Measurements from ENCODE around the gene OCA2.

OCA2 gene

DNA sequence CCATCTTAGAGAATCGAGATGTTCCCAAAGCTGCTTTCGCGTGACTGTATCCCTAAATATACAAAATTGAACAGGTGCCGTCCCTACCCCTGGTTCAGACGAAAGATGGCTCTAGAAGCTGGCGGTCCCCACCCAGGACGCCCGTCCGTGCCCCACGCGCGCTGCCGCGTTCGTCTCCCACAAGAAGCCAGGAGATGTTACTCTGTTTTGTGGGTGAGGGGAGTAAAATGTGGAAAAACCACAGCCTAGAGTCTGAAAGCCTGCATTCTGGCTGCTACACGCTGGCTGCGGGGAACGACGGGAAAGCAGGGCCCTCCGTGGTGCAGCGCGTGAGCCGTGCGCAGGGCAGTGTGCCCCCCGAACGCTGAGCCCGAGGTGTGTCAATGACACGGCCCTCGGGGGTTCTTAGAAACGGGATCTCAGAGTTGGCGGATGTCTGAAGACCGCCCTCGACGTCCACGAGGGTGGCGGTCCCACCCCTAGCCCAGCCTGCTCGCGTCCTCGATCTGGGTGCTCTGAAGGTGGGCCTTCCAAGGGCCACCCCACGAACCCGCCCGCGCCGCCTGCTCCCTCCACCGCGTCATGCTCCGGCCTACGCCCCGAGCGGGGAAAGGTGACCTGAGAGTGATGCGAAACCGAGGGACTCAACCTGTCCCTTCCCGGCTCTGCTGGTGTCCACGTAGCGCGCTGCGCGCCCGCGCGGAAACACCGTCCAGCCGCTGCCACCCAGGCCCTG is 95.6 kb downstream of the OCA2 start:
- no peak for DNase-seq (ENCODE audit: low read depth, low spot score)
- Histone ChIP-seq H3K27me3 (ENCODE audit: insufficient read depth, insufficient read length) (no peaks in the 10 kb centered on the region), H3K9me3 (ENCODE audit: insufficient read depth, low read length) (peaks cover 2% of the 10 kb centered on the region; the same call in 1 of the 2 replicates), H3K36me3 (ENCODE audit: insufficient read depth, insufficient read length, low read length) (peaks cover 5% of the 10 kb centered on the region), H3K9ac (ENCODE audit: insufficient read length, low read depth) (no peak overlapping the region), H3K4me1 (ENCODE audit: insufficient read depth, insufficient read length) (no peaks in the 10 kb centered on the region), H3K4me3 (ENCODE audit: insufficient read length, low read depth) (no peak overlapping the region)
- TF ChIP-seq SUZ12 (IDR thresholded peaks at IDR 0.05; ENCODE audit: extremely low read depth, insufficient read depth, insufficient read length) (no peak), ZNF274 (IDR thresholded peaks at IDR 0.05; ENCODE audit: low read depth, low read length) (no peak), YY1 (IDR thresholded peaks at IDR 0.05; ENCODE audit: insufficient read depth, insufficient read length) (no peak)

DNA sequence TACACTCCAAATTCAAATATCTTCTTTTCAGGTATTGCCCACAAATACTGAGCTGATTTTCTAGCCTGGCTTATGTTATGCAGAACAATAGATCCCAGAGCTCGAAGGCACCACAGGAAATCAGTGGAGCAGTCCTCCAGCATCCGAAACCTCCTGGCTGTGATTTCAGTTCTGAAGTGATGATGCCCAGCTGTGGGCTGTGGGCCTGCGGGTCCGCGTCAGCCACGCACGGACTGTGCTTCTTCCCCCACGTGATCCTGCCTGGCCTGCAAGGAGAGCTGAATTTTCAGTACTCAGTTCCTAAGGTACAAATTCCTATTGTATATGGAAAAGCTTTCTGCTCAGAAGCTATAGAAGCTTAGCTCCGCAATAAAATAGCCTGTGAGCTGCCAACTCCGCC is 96.2 kb downstream of the OCA2 start:
- H3K9me3 ChIP-seq (ENCODE audit: insufficient read depth, low read length) = no peaks in the 10 kb centered on the region; the same call in 1 of the 2 replicates
- no peak overlapping the region for H3K9ac ChIP-seq (ENCODE audit: insufficient read length, low read depth)
- H3K36me3 ChIP-seq (ENCODE audit: insufficient read depth, insufficient read length, low read length) = peaks cover 5% of the 10 kb centered on the region
- DNase-seq (ENCODE audit: low read depth, low spot score) = no peak
- H3K4me3 ChIP-seq (ENCODE audit: insufficient read length, low read depth) = no peak overlapping the region
- TF ChIP-seq YY1 (IDR thresholded peaks at IDR 0.05; ENCODE audit: insufficient read depth, insufficient read length) (no peak), ZNF274 (IDR thresholded peaks at IDR 0.05; ENCODE audit: low read depth, low read length) (no peak), SUZ12 (IDR thresholded peaks at IDR 0.05; ENCODE audit: extremely low read depth, insufficient read depth, insufficient read length) (no peak)
- no peaks in the 10 kb centered on the region for H3K4me1 ChIP-seq (ENCODE audit: insufficient read depth, insufficient read length)
- H3K27me3 ChIP-seq (ENCODE audit: insufficient read depth, insufficient read length) = no peaks in the 10 kb centered on the region

DNA sequence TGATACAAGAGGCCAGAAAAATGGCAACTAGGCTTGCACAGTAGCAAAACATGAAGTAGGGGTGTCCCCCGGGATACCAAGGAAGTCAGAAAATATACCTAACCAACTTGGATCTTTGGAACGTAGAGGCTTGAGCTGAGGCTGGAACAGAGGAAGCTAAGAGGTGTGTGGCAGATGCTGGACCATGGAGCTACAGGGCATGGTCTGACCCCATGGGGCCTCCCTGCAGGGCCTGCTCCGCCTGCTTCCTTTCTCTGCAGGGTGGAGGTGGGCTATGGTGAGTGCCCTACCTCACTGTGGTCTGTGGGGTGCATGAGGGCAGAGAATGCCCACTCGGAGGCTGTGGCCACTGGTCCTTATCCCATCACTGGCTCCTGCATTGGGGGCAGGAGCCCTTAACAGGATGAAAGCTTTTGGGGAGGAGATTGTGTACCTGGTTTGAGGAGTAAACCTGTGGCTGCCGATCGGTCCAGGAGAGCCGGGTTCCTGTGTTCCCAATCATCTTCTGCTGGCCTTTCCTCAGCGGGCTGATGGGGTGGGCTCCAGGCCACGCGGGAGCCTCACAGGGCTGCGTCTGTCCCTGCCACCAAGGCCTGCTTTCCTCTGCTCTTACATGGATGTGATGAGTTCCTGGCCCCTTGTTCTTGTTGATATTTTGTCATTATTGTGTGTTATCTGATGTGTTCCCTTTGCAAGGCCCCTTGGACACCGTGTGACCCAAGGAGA is 96.8 kb downstream of the OCA2 start:
- no peak for DNase-seq (ENCODE audit: low read depth, low spot score)
- Histone ChIP-seq H3K27me3 (ENCODE audit: insufficient read depth, insufficient read length) (no peaks in the 10 kb centered on the region), H3K9me3 (ENCODE audit: insufficient read depth, low read length) (no peaks in the 10 kb centered on the region), H3K36me3 (ENCODE audit: insufficient read depth, insufficient read length, low read length) (peaks cover 5% of the 10 kb centered on the region), H3K9ac (ENCODE audit: insufficient read length, low read depth) (no peak overlapping the region), H3K4me1 (ENCODE audit: insufficient read depth, insufficient read length) (no peaks in the 10 kb centered on the region), H3K4me3 (ENCODE audit: insufficient read length, low read depth) (no peak overlapping the region)
- no peak for TF ChIP-seq SUZ12 (IDR thresholded peaks at IDR 0.05; ENCODE audit: extremely low read depth, insufficient read depth, insufficient read length)
- no peak for TF ChIP-seq ZNF274 (IDR thresholded peaks at IDR 0.05; ENCODE audit: low read depth, low read length)
- TF ChIP-seq YY1 (IDR thresholded peaks at IDR 0.05; ENCODE audit: insufficient read depth, insufficient read length) = no peak

DNA sequence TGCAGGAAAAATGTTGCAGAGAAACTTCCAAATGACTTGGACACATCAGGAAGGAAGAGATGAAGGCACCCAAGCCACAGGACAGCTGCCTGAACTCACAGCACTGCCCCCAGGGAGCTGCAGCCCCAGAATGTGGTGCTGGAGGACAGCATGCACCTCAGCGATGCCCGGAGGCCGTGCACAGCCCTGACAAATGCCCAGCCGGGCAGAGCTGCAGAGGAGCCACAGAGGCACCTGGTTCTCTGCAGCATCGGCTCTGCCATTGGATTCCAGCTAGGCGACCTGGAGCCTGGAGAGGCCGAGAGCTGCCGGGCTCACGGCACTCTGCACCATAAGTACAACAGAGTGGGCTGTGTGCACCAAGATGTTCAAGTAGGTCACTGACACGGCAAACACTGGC is 97.5 kb downstream of the OCA2 start:
- no peak for DNase-seq (ENCODE audit: low read depth, low spot score)
- H3K36me3 ChIP-seq (ENCODE audit: insufficient read depth, insufficient read length, low read length) = peaks cover 5% of the 10 kb centered on the region
- no peaks in the 10 kb centered on the region for H3K9me3 ChIP-seq (ENCODE audit: insufficient read depth, low read length)
- H3K4me3 ChIP-seq (ENCODE audit: insufficient read length, low read depth) = no peak overlapping the region
- no peak overlapping the region for H3K9ac ChIP-seq (ENCODE audit: insufficient read length, low read depth)
- no peaks in the 10 kb centered on the region for H3K27me3 ChIP-seq (ENCODE audit: insufficient read depth, insufficient read length)
- no peak for TF ChIP-seq YY1 (IDR thresholded peaks at IDR 0.05; ENCODE audit: insufficient read depth, insufficient read length)
- no peak for TF ChIP-seq ZNF274 (IDR thresholded peaks at IDR 0.05; ENCODE audit: low read depth, low read length)
- TF ChIP-seq SUZ12 (IDR thresholded peaks at IDR 0.05; ENCODE audit: extremely low read depth, insufficient read depth, insufficient read length) = no peak
- no peaks in the 10 kb centered on the region for H3K4me1 ChIP-seq (ENCODE audit: insufficient read depth, insufficient read length)

DNA sequence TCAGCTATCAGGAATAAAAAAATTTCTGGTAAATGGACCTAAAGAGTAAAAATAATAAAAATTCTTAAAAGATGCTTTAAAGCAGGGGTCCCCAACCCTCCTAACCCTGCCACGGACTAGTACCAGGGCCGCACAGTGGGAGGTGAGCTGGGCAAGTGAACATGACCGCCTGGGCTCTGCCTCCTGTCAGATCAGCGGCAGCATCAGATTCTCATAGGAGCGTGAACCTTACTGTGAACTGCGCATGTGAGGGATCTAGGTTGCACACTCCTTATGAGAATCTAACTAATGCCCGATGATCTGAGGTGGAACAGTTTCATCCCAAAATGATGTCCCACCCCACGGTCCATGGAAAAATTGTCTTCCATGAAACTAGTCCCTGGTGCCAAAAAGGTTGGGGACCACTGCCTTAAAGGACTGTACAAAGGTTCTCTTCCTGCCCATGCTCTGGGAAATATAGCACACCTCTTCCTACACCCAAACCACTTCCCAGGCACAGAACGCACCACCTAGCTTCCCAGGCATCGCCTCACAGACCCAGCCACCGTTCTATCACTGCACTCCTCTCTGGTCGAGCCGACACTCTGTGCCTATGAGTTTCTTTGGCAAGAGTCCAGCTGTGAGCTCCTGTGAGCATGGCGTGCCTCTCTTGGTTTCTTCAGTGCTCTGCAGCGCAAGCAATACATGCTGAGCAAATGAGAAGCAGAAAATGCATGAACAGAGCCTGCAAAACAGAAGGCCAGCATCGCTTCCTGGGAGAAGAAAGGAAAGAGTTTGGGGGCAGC is 104.9 kb downstream of the OCA2 start:
- Histone ChIP-seq H3K27me3 (ENCODE audit: insufficient read depth, insufficient read length) (no peaks in the 10 kb centered on the region), H3K4me1 (ENCODE audit: insufficient read depth, insufficient read length) (no peaks in the 10 kb centered on the region), H3K9ac (ENCODE audit: insufficient read length, low read depth) (no peak overlapping the region), H3K36me3 (ENCODE audit: insufficient read depth, insufficient read length, low read length) (no peaks in the 10 kb centered on the region), H3K4me3 (ENCODE audit: insufficient read length, low read depth) (no peak overlapping the region), H3K9me3 (ENCODE audit: insufficient read depth, low read length) (no peaks in the 10 kb centered on the region)
- DNase-seq (ENCODE audit: low read depth, low spot score) = no peak
- TF ChIP-seq SUZ12 (IDR thresholded peaks at IDR 0.05; ENCODE audit: extremely low read depth, insufficient read depth, insufficient read length) = no peak
- TF ChIP-seq YY1 (IDR thresholded peaks at IDR 0.05; ENCODE audit: insufficient read depth, insufficient read length) = no peak
- TF ChIP-seq ZNF274 (IDR thresholded peaks at IDR 0.05; ENCODE audit: low read depth, low read length) = no peak

DNA sequence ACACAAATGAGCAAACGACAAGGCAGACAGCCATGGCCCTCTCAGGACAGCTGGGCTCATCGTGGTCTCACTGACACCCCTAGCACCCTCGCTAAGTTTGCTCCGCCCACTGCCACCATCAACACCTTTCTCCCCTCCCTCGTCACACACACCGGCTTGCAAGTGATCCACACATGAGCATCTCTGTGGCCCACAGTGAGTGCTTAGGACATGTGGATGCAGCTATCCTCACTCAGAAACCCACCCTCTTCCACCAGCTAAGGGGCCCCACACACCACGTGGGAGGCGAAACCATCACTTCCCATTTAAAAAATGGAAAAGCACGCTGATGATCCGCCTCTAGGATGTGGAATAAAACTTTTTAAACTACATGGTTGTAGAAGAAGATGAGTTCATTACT is 105.6 kb downstream of the OCA2 start:
- DNase-seq (ENCODE audit: low read depth, low spot score) = no peak
- Histone ChIP-seq H3K4me1 (ENCODE audit: insufficient read depth, insufficient read length) (no peaks in the 10 kb centered on the region), H3K9me3 (ENCODE audit: insufficient read depth, low read length) (no peaks in the 10 kb centered on the region), H3K4me3 (ENCODE audit: insufficient read length, low read depth) (no peak overlapping the region), H3K27me3 (ENCODE audit: insufficient read depth, insufficient read length) (no peaks in the 10 kb centered on the region), H3K36me3 (ENCODE audit: insufficient read depth, insufficient read length, low read length) (no peaks in the 10 kb centered on the region), H3K9ac (ENCODE audit: insufficient read length, low read depth) (no peak overlapping the region)
- TF ChIP-seq SUZ12 (IDR thresholded peaks at IDR 0.05; ENCODE audit: extremely low read depth, insufficient read depth, insufficient read length) (no peak), ZNF274 (IDR thresholded peaks at IDR 0.05; ENCODE audit: low read depth, low read length) (no peak), YY1 (IDR thresholded peaks at IDR 0.05; ENCODE audit: insufficient read depth, insufficient read length) (no peak)

Data from NT2/D1 (cell line).